Trophoblast cell (in vitro differentiated cells and primary cell): Measurements from ENCODE around the gene SLC39A3.

ENCODE experiments used
- DNase-seq, 2 donors: peaks; one replicate each; pipeline ENCODE4 v3.0.0-alpha.2; 2016
- H2AFZ ChIP-seq: 2 replicates; pipeline ENCODE4 v1.6.1; 2013; ENCODE audit warnings: low read length, moderate library complexity, mild to moderate bottlenecking; ENCODE audit not compliant: insufficient read depth, poor library complexity
- H2AK5ac ChIP-seq: 2 replicates; pipeline ENCODE4 v1.6.1; 2013; ENCODE audit warnings: mild to moderate bottlenecking, low read length
- H2BK120ac ChIP-seq: 2 replicates; pipeline ENCODE4 v1.6.1; 2013; ENCODE audit warnings: low read length, mild to moderate bottlenecking, moderate library complexity; ENCODE audit not compliant: insufficient read depth, poor library complexity
- H2BK12ac ChIP-seq: 2 replicates; pipeline ENCODE4 v1.6.1; 2013; ENCODE audit warnings: mild to moderate bottlenecking, low read length, moderate library complexity
- H2BK5ac ChIP-seq: 2 replicates; pipeline ENCODE4 v1.6.1; 2013; ENCODE audit warnings: low read length, low read depth, moderate library complexity, mild to moderate bottlenecking; ENCODE audit not compliant: poor library complexity
- H3K14ac ChIP-seq: 2 replicates; pipeline ENCODE4 v1.6.1; 2013; ENCODE audit warnings: mild to moderate bottlenecking, low read length
- H3K18ac ChIP-seq: 2 replicates; pipeline ENCODE4 v1.6.1; 2013; ENCODE audit warnings: mild to moderate bottlenecking, low read length
- H3K23ac ChIP-seq: 2 replicates; pipeline ENCODE4 v1.6.1; 2013; ENCODE audit warnings: low read length
- H3K27ac ChIP-seq: 2 replicates; pipeline ENCODE4 v1.5.1; 2013; ENCODE audit warnings: low read depth, mild to moderate bottlenecking, inconsistent platforms, low read length, moderate library complexity
- H3K27me3 ChIP-seq: 2 replicates; pipeline ENCODE4 v1.6.1; 2013; ENCODE audit warnings: inconsistent platforms, mild to moderate bottlenecking, low read length, moderate library complexity; ENCODE audit not compliant: insufficient read depth
- H3K36me3 ChIP-seq, 2 experiments: 1 replicate in 1 of 2; 2 replicates in 1 of 2; pipeline ENCODE4 v1.6.1; 2013; ENCODE audit warnings: low read length in 2 of 2, mild to moderate bottlenecking in 2 of 2, moderate library complexity in 1 of 2; ENCODE audit not compliant: insufficient read depth in 2 of 2, control insufficient read depth in 1 of 2
- H3K4ac ChIP-seq: 2 replicates; pipeline ENCODE4 v1.6.1; 2013; ENCODE audit warnings: low read depth, mild to moderate bottlenecking, low read length, moderate library complexity
- H3K4me1 ChIP-seq, 2 experiments: 1 replicate in 1 of 2; 2 replicates in 1 of 2; pipeline ENCODE4 v1.6.1; 2013; ENCODE audit warnings: low read length in 2 of 2, mild to moderate bottlenecking in 2 of 2, moderate library complexity in 1 of 2; ENCODE audit not compliant: insufficient read depth in 2 of 2, control insufficient read depth in 1 of 2
- H3K4me2 ChIP-seq: 2 replicates; pipeline ENCODE4 v1.6.1; 2013; ENCODE audit warnings: inconsistent platforms, mild to moderate bottlenecking, low read length, moderate library complexity
- H3K4me3 ChIP-seq: 2 replicates; pipeline ENCODE4 v1.5.1; 2013; ENCODE audit warnings: mild to moderate bottlenecking, low read depth, low read length, inconsistent platforms
- H3K79me1 ChIP-seq: one replicate; pipeline ENCODE4 v1.6.1; 2013; ENCODE audit warnings: low read length
- H3K79me2 ChIP-seq: 2 replicates; pipeline ENCODE4 v1.6.1; 2013; ENCODE audit warnings: low read length, mild to moderate bottlenecking; ENCODE audit not compliant: control insufficient read depth, insufficient read depth, poor library complexity
- H3K9ac ChIP-seq: 2 replicates; pipeline ENCODE4 v1.6.1; 2013; ENCODE audit warnings: mild to moderate bottlenecking, low read length
- H3K9me3 ChIP-seq: 2 replicates; pipeline ENCODE4 v1.6.1; 2013; ENCODE audit warnings: low read depth, mild to moderate bottlenecking, control low read depth, inconsistent platforms, low read length; ENCODE audit not compliant: insufficient read depth
- H4K12ac ChIP-seq: 2 replicates; pipeline ENCODE4 v1.6.1; 2013; ENCODE audit warnings: low read depth, mild to moderate bottlenecking, low read length, moderate library complexity
- H4K8ac ChIP-seq: 2 replicates; pipeline ENCODE4 v1.6.1; 2013; ENCODE audit warnings: low read depth, mild to moderate bottlenecking, low read length, moderate library complexity
- H4K91ac ChIP-seq: one replicate; pipeline ENCODE4 v1.6.1; 2013; ENCODE audit warnings: low read depth, mild to moderate bottlenecking, low read length, moderate library complexity
- WGBS: extraction: QIAGEN DNeasy Blood & Tissue Kit; methylation state at CpG from one replicate; pipeline ENCODE4 v1.1.7; 2013; ENCODE audit warnings: missing lambda C conversion rate; ENCODE audit not compliant: insufficient read length, insufficient coverage; ENCODE audit errors: extremely low coverage; 5-methylcytosine and 5-hydroxymethylcytosine counted together

Gene SLC39A3

DNA sequence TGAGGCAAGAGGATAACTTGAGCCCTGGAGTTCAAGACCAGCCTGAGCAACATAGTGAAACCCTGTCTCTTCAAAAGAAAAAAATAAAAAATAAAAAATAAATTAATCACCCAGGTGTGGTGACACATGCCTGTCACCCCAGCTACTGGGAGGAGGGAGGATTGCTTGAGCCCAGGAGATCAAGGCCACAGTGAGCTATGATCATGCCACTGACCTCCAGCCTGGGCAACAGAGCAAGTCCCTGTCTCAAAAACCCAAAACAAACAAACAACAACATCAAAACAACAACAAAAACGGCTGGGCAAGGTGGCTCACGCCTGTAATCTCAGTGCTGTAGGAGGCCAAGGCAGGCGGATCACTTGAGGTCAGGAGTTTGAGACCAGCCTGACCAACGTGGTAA, 4.3 kb upstream of the SLC39A3 start:
- no peak overlapping the region for H4K8ac ChIP-seq
- no peak overlapping the region for H2AK5ac ChIP-seq
- no peak overlapping the region for H2BK120ac ChIP-seq
- no peaks in the 10 kb centered on the region for H3K36me3 ChIP-seq
- no peak overlapping the region for H3K27ac ChIP-seq
- no peak overlapping the region for H3K18ac ChIP-seq
- H2AFZ ChIP-seq = no peak overlapping the region
- H3K9ac ChIP-seq = no peak overlapping the region
- no CpG with 5 or more reads among the region's 4 CpGs for WGBS
- H2BK12ac ChIP-seq = no peak overlapping the region
- H2BK5ac ChIP-seq = no peak overlapping the region
- no peak overlapping the region for H3K4me2 ChIP-seq
- H3K4me1 ChIP-seq = peaks cover under 1 to 3% of the 10 kb centered on the region in 2 experiments
- H3K9me3 ChIP-seq = peaks cover 2% of the 10 kb centered on the region
- peaks cover 2% of the 10 kb centered on the region for H3K79me2 ChIP-seq
- H3K23ac ChIP-seq = no peak overlapping the region
- no peaks in the 10 kb centered on the region for H3K27me3 ChIP-seq
- H3K79me1 ChIP-seq = peaks cover 2% of the 10 kb centered on the region
- H3K4me3 ChIP-seq = no peak overlapping the region
- H3K4ac ChIP-seq = no peak overlapping the region
- H4K12ac ChIP-seq = no peak overlapping the region
- DNase-seq = no peak
- H3K14ac ChIP-seq = no peak overlapping the region
- no peak overlapping the region for H4K91ac ChIP-seq

DNA sequence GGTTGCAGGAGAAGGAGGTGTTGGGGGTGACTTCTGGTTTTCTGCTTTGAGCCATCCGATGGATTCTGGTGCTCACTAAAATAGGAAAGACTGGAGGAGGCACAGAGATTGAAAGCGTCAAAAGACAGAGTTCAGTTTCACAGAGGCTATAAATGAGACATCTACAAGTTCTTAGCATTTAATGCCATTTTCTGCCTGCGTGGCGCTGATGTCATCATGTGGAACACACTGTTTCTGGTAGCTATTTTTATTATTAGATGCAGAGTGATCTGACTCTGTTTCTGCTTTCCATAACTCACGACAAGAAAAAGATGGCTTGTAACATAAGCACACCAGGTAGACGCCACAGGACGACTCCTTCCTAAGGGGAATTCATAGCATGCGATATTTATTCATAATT, 3.3 kb upstream of the SLC39A3 start:
- H3K27me3 ChIP-seq = no peaks in the 10 kb centered on the region
- peaks cover 2% of the 10 kb centered on the region for H3K9me3 ChIP-seq
- no peak overlapping the region for H2AK5ac ChIP-seq
- H3K27ac ChIP-seq = no peak overlapping the region
- H3K4ac ChIP-seq = no peak overlapping the region
- H3K9ac ChIP-seq = no peak overlapping the region
- no peak overlapping the region for H3K18ac ChIP-seq
- no peaks in the 10 kb centered on the region for H3K36me3 ChIP-seq
- no peak overlapping the region for H3K14ac ChIP-seq
- no peak overlapping the region for H2AFZ ChIP-seq
- H3K4me2 ChIP-seq = no peak overlapping the region
- no peak overlapping the region for H2BK12ac ChIP-seq
- H3K23ac ChIP-seq = no peak overlapping the region
- H4K8ac ChIP-seq = no peak overlapping the region
- peaks cover 2% of the 10 kb centered on the region for H3K79me2 ChIP-seq
- no peak overlapping the region for H3K4me3 ChIP-seq
- WGBS = no CpG with 5 or more reads among the region's 8 CpGs
- H2BK120ac ChIP-seq = no peak overlapping the region
- H3K79me1 ChIP-seq = peaks cover 2% of the 10 kb centered on the region
- H4K91ac ChIP-seq = no peak overlapping the region
- no peak for DNase-seq
- H3K4me1 ChIP-seq = peaks cover 2 to 5% of the 10 kb centered on the region in 2 experiments
- H4K12ac ChIP-seq = no peak overlapping the region
- no peak overlapping the region for H2BK5ac ChIP-seq

DNA sequence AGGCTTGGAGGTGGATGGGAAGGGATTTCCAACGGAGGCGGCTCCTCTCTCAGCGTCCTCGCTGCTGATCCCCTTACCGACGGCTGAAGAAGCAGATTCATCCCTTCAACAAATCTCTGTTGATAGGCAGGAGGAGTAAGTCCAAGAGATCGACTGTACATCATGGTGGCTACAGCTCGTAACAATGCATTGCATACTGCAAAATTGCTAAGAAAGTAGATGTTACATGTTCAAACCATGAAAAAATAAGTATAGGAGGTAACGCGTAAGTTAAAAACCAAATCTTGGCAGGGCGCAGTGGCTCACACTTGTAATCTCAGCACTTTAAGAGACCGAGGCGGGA, 468 bp upstream of the SLC39A3 start:
- Histone ChIP-seq H4K91ac (no peak overlapping the region), H3K18ac (no peak overlapping the region), H2BK120ac (no peak overlapping the region), H4K8ac (no peak overlapping the region), H3K9ac (no peak overlapping the region), H3K79me1 (peaks cover 2% of the 10 kb centered on the region), H2BK5ac (no peak overlapping the region), H3K14ac (no peak overlapping the region), H3K9me3 (peaks cover 13% of the 10 kb centered on the region), H3K27me3 (no peaks in the 10 kb centered on the region), H3K4me2 (peak overlapping the region; percentile 41), H3K23ac (no peak overlapping the region), H2AFZ (no peak overlapping the region), H2AK5ac (no peak overlapping the region), H2BK12ac (no peak overlapping the region), H3K79me2 (peaks cover 2% of the 10 kb centered on the region), H3K36me3 (peaks cover 17 to 19% of the 10 kb centered on the region in 2 experiments), H3K4me1 (peaks cover 2 to 5% of the 10 kb centered on the region in 2 experiments), H4K12ac (no peak overlapping the region), H3K27ac (no peak overlapping the region), H3K4ac (no peak overlapping the region), H3K4me3 (no peak overlapping the region)
- WGBS = no CpG with 5 or more reads among the region's 13 CpGs
- no peak for DNase-seq

DNA sequence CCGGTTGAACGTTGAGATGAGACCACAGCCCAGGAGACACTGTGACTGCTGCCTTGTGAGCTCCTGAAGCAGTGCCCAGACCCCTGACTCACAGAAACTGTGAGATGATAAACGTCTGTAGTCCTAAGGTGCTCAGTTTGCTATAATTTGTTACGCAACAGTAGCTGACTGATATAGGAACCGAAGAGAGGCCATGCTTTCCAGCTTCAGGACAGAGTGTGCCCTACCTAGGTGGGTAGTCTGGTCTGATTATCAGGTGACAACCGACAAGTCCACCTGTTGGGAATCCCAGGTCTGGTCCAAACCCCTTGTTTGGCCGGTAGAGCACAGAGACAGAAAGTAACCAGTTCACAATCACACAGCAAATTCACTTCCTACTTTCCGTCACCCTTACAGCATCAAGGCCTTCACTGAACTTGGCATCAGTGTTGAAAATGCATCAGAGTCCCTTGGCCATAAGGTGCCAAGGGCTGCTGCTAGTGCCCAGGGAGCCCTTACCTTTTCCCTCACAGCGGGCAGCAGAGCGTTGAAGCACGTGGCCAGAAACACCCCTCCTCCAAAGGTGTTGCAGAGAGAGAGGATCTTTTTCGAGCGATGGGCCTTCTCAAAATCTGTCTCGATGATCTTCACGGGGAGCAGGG, 3.1 kb downstream of the SLC39A3 start:
- no peak overlapping the region for H2BK120ac ChIP-seq
- no peak overlapping the region for H4K12ac ChIP-seq
- no peak overlapping the region for H3K14ac ChIP-seq
- H2BK5ac ChIP-seq = no peak overlapping the region
- H3K27ac ChIP-seq = no peak overlapping the region
- DNase-seq = no peak
- H3K9ac ChIP-seq = no peak overlapping the region
- no peak overlapping the region for H3K23ac ChIP-seq
- H3K9me3 ChIP-seq = peaks cover 13% of the 10 kb centered on the region
- peaks cover 2% of the 10 kb centered on the region for H3K79me1 ChIP-seq
- WGBS = no CpG with 5 or more reads among the region's 15 CpGs
- no peak overlapping the region for H3K18ac ChIP-seq
- no peaks in the 10 kb centered on the region for H3K27me3 ChIP-seq
- H2AFZ ChIP-seq = no peak overlapping the region
- H3K4me3 ChIP-seq = peak overlapping the region; percentile 34
- peaks cover 45 to 50% of the 10 kb centered on the region in 2 experiments for H3K36me3 ChIP-seq
- H3K4ac ChIP-seq = no peak overlapping the region
- H3K4me2 ChIP-seq = no peak overlapping the region
- no peak overlapping the region for H4K8ac ChIP-seq
- peaks cover 2% of the 10 kb centered on the region for H3K79me2 ChIP-seq
- no peak overlapping the region for H2AK5ac ChIP-seq
- no peak overlapping the region for H2BK12ac ChIP-seq
- H3K4me1 ChIP-seq = peaks cover 2 to 5% of the 10 kb centered on the region in 2 experiments
- no peak overlapping the region for H4K91ac ChIP-seq
